DOHH2 (cell line): ENCODE results near the gene AK1.

Experiments
- EZH2phosphoT487 ChIP-seq: fragments of 200-600 bp; sonication (generic); IDR thresholded peaks from 2 replicates; pipeline ENCODE4 v1.6.1; 2017; ENCODE audit warnings: borderline replicate concordance, mild to moderate bottlenecking, antibody characterized with exemption, low read length, moderate library complexity, mixed read lengths
- TF ChIP-seq, protein P1 (sequence below): fragments of 200-600 bp; sonication (generic); IDR thresholded peaks from one replicate; pipeline ENCODE4 v1.5.1; 2014; ENCODE audit warnings: antibody characterized with exemption, mild to moderate bottlenecking, low read depth, low read length; ENCODE audit not compliant: poor library complexity, severe bottlenecking

DNA sequence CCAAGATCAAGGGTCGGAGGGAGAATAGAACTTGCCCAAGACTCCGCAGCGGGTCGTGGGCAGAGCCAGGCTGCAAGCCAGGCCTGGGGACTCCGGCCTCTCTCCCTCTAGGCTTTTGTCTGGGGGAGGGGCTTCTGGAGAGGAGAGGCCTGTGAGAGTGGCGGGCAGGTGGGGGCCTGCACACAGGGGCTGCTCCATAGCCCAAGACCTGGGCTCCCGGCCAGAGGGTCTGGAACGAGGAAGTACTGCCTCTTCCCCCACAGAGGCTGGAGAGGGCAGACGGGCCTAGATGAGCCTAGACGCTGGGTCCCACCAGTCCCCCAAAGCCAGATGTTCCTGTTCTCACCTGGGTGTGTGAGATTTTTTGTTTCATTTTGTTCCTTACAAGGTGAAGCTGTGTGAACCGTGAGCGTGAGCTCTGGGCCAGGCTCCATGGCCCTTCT lies 27.1 kb upstream of the AK1 start:
- TF ChIP-seq, protein P1, sequence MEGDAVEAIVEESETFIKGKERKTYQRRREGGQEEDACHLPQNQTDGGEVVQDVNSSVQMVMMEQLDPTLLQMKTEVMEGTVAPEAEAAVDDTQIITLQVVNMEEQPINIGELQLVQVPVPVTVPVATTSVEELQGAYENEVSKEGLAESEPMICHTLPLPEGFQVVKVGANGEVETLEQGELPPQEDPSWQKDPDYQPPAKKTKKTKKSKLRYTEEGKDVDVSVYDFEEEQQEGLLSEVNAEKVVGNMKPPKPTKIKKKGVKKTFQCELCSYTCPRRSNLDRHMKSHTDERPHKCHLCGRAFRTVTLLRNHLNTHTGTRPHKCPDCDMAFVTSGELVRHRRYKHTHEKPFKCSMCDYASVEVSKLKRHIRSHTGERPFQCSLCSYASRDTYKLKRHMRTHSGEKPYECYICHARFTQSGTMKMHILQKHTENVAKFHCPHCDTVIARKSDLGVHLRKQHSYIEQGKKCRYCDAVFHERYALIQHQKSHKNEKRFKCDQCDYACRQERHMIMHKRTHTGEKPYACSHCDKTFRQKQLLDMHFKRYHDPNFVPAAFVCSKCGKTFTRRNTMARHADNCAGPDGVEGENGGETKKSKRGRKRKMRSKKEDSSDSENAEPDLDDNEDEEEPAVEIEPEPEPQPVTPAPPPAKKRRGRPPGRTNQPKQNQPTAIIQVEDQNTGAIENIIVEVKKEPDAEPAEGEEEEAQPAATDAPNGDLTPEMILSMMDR: no peak
- no peak for TF ChIP-seq EZH2phosphoT487
